Measurements from ENCODE around the gene TMEM131L.

The TMEM131L gene

GRCh38 chr4:153610623-153611376, 144.6 kb downstream of the TMEM131L start:
- TF ChIP-seq CTCF (IDR thresholded peaks at IDR 0.05), result no peak
- Histone ChIP-seq H3K4me1 (ENCODE audit: control insufficient read depth in 1 of 2, insufficient read depth in 1 of 2, low read depth in 1 of 2, low read length in 1 of 2) (peaks cover 0 to 9% of the 10 kb centered on the region in 2 experiments), H3K27ac (peak overlapping the region; percentile 18), H3K9me3 (no peaks in the 10 kb centered on the region), H3K4me3 (ENCODE audit: low read depth in 1 of 2, low read length in 1 of 2) (no peak overlapping the region), H3K27me3 (no peaks in the 10 kb centered on the region), H3K36me3 (peaks cover 92% of the 10 kb centered on the region)

GRCh38 chr4:153611679-153612078, 145.5 kb downstream of the TMEM131L start:
- no peak for TF ChIP-seq CTCF (IDR thresholded peaks at IDR 0.05)
- Histone ChIP-seq H3K27me3 (no peaks in the 10 kb centered on the region), H3K4me3 (ENCODE audit: low read depth in 1 of 2, low read length in 1 of 2) (no peak overlapping the region), H3K36me3 (peaks cover 92% of the 10 kb centered on the region), H3K9me3 (no peaks in the 10 kb centered on the region), H3K27ac (no peak overlapping the region), H3K4me1 (ENCODE audit: control insufficient read depth in 1 of 2, insufficient read depth in 1 of 2, low read depth in 1 of 2, low read length in 1 of 2) (peaks cover 0 to 9% of the 10 kb centered on the region in 2 experiments)

GRCh38 chr4:153612878-153613277, 146.7 kb downstream of the TMEM131L start:
- Histone ChIP-seq H3K36me3 (peaks cover 92% of the 10 kb centered on the region), H3K4me3 (ENCODE audit: low read depth in 1 of 2, low read length in 1 of 2) (no peak overlapping the region), H3K4me1 (ENCODE audit: control insufficient read depth in 1 of 2, insufficient read depth in 1 of 2, low read depth in 1 of 2, low read length in 1 of 2) (peaks cover 0 to 9% of the 10 kb centered on the region in 2 experiments), H3K9me3 (no peaks in the 10 kb centered on the region), H3K27ac (no peak overlapping the region), H3K27me3 (no peaks in the 10 kb centered on the region)
- no peak for TF ChIP-seq CTCF (IDR thresholded peaks at IDR 0.05)

GRCh38 chr4:153616006-153616555, 149.9 kb downstream of the TMEM131L start:
- H3K27me3 ChIP-seq, result no peaks in the 10 kb centered on the region
- peaks cover 0 to 4% of the 10 kb centered on the region in 2 experiments for H3K4me1 ChIP-seq (ENCODE audit: control insufficient read depth in 1 of 2, insufficient read depth in 1 of 2, low read depth in 1 of 2, low read length in 1 of 2)
- no peak for TF ChIP-seq CTCF (IDR thresholded peaks at IDR 0.05)
- peaks cover 89% of the 10 kb centered on the region for H3K36me3 ChIP-seq
- H3K9me3 ChIP-seq, result no peaks in the 10 kb centered on the region
- H3K27ac ChIP-seq, result no peak overlapping the region
- H3K4me3 ChIP-seq (ENCODE audit: low read depth in 1 of 2, low read length in 1 of 2), result no peak overlapping the region

GRCh38 chr4:153618833-153619232, 152.7 kb downstream of the TMEM131L start:
- Histone ChIP-seq H3K36me3 (peaks cover 93% of the 10 kb centered on the region), H3K27me3 (no peaks in the 10 kb centered on the region)

More at GRCh38 chr4:153618833-153619232, 152.7 kb downstream of the TMEM131L start:
- no peak overlapping the region for H3K4me3 ChIP-seq (ENCODE audit: low read depth in 1 of 2, low read length in 1 of 2)
- peaks cover 0 to 4% of the 10 kb centered on the region in 2 experiments for H3K4me1 ChIP-seq (ENCODE audit: control insufficient read depth in 1 of 2, insufficient read depth in 1 of 2, low read depth in 1 of 2, low read length in 1 of 2)
- H3K27ac ChIP-seq, result no peak overlapping the region
- no peak for TF ChIP-seq CTCF (IDR thresholded peaks at IDR 0.05)
- H3K9me3 ChIP-seq, result no peaks in the 10 kb centered on the region
